Measurements from ENCODE around the gene FHIT.

Gene FHIT

GRCh38 chr3:59914251-59914650 is 1337.0 kb downstream of the FHIT start:
- no peaks in the 10 kb centered on the region for H3K9me3 ChIP-seq (ENCODE audit: insufficient read depth, low read length)
- H2AFZ ChIP-seq (ENCODE audit: low read depth, low read length), result no peak overlapping the region
- no peak overlapping the region for H3K27ac ChIP-seq (ENCODE audit: low read length)
- no peak overlapping the region for H3K9ac ChIP-seq (ENCODE audit: low read length)
- H3K4me1 ChIP-seq (ENCODE audit: low read length), result no peaks in the 10 kb centered on the region
- TF ChIP-seq CTCF (IDR thresholded peaks at IDR 0.05; ENCODE audit: low read depth, low read length), result no peak
- TF ChIP-seq EZH2phosphoT487 (IDR thresholded peaks at IDR 0.05; ENCODE audit: low read depth), result no peak
- no peak overlapping the region for H3K4me2 ChIP-seq (ENCODE audit: low read length)
- no peak overlapping the region for H3K4me3 ChIP-seq (ENCODE audit: low read length)
- H3K27me3 ChIP-seq (ENCODE audit: low read depth, low read length), result no peaks in the 10 kb centered on the region
- H3K36me3 ChIP-seq (replicated peaks; ENCODE audit: low read depth, low read length), result no peaks in the 10 kb centered on the region
- H4K20me1 ChIP-seq (ENCODE audit: insufficient read depth, low read length), result no peaks in the 10 kb centered on the region
- no peaks in the 10 kb centered on the region for H3K79me2 ChIP-seq (ENCODE audit: low read length)

- Histone ChIP-seq H3K27me3 (ENCODE audit: low read depth, low read length) (no peaks in the 10 kb centered on the region), H4K20me1 (ENCODE audit: insufficient read depth, low read length) (no peaks in the 10 kb centered on the region), H3K9me3 (ENCODE audit: insufficient read depth, low read length) (no peaks in the 10 kb centered on the region), H2AFZ (ENCODE audit: low read depth, low read length) (no peak overlapping the region), H3K9ac (ENCODE audit: low read length) (no peak overlapping the region), H3K4me2 (ENCODE audit: low read length) (no peak overlapping the region), H3K4me3 (ENCODE audit: low read length) (no peak overlapping the region), H3K36me3 (replicated peaks; ENCODE audit: low read depth, low read length) (no peaks in the 10 kb centered on the region), H3K4me1 (ENCODE audit: low read length) (no peaks in the 10 kb centered on the region), H3K27ac (ENCODE audit: low read length) (no peak overlapping the region), H3K79me2 (ENCODE audit: low read length) (no peaks in the 10 kb centered on the region)
- TF ChIP-seq EZH2phosphoT487 (IDR thresholded peaks at IDR 0.05; ENCODE audit: low read depth) (no peak), CTCF (IDR thresholded peaks at IDR 0.05; ENCODE audit: low read depth, low read length) (no peak)
Measured at GRCh38 chr3:59913645-59914044, 1337.6 kb downstream of the FHIT start.

GRCh38 chr3:59908701-59909100 is 1342.6 kb downstream of the FHIT start:
- H4K20me1 ChIP-seq (ENCODE audit: insufficient read depth, low read length), result no peaks in the 10 kb centered on the region
- no peaks in the 10 kb centered on the region for H3K79me2 ChIP-seq (ENCODE audit: low read length)
- no peaks in the 10 kb centered on the region for H3K4me1 ChIP-seq (ENCODE audit: low read length)
- no peaks in the 10 kb centered on the region for H3K36me3 ChIP-seq (replicated peaks; ENCODE audit: low read depth, low read length)
- no peak overlapping the region for H3K9ac ChIP-seq (ENCODE audit: low read length)
- no peaks in the 10 kb centered on the region for H3K9me3 ChIP-seq (ENCODE audit: insufficient read depth, low read length)
- no peak overlapping the region for H3K4me2 ChIP-seq (ENCODE audit: low read length)
- H3K27me3 ChIP-seq (ENCODE audit: low read depth, low read length), result no peaks in the 10 kb centered on the region
- no peak for TF ChIP-seq CTCF (IDR thresholded peaks at IDR 0.05; ENCODE audit: low read depth, low read length)
- TF ChIP-seq EZH2phosphoT487 (IDR thresholded peaks at IDR 0.05; ENCODE audit: low read depth), result no peak
- H3K4me3 ChIP-seq (ENCODE audit: low read length), result no peak overlapping the region
- H3K27ac ChIP-seq (ENCODE audit: low read length), result no peak overlapping the region
- no peak overlapping the region for H2AFZ ChIP-seq (ENCODE audit: low read depth, low read length)

- Histone ChIP-seq H3K4me2 (ENCODE audit: low read length) (no peak overlapping the region), H3K9me3 (ENCODE audit: insufficient read depth, low read length) (no peaks in the 10 kb centered on the region), H3K9ac (ENCODE audit: low read length) (no peak overlapping the region), H3K36me3 (replicated peaks; ENCODE audit: low read depth, low read length) (no peaks in the 10 kb centered on the region), H3K27ac (ENCODE audit: low read length) (no peak overlapping the region), H2AFZ (ENCODE audit: low read depth, low read length) (no peak overlapping the region), H3K79me2 (ENCODE audit: low read length) (no peaks in the 10 kb centered on the region), H3K4me1 (ENCODE audit: low read length) (no peaks in the 10 kb centered on the region), H3K4me3 (ENCODE audit: low read length) (no peak overlapping the region), H4K20me1 (ENCODE audit: insufficient read depth, low read length) (no peaks in the 10 kb centered on the region), H3K27me3 (ENCODE audit: low read depth, low read length) (no peaks in the 10 kb centered on the region)
- TF ChIP-seq EZH2phosphoT487 (IDR thresholded peaks at IDR 0.05; ENCODE audit: low read depth) (no peak), CTCF (IDR thresholded peaks at IDR 0.05; ENCODE audit: low read depth, low read length) (no peak)
Measured at GRCh38 chr3:59908280-59908679, 1343.0 kb downstream of the FHIT start.
